GM21528 (cell line): Measurements from ENCODE around the gene CCDC66.
"Not testable (repeated sequence)": the region's sequence is repeated elsewhere in the genome, so short reads cannot be mapped to it uniquely, and the experiment has no call there.

Experiments
- ATAC-seq: cut with Tn5 transposase; IDR thresholded peaks from one replicate; pipeline ENCODE4 v1.9.1; 2021; ENCODE audit warnings: mild to moderate bottlenecking, moderate library complexity; ENCODE audit not compliant: unreplicated experiment, low FRiP score

Gene CCDC66

DNA sequence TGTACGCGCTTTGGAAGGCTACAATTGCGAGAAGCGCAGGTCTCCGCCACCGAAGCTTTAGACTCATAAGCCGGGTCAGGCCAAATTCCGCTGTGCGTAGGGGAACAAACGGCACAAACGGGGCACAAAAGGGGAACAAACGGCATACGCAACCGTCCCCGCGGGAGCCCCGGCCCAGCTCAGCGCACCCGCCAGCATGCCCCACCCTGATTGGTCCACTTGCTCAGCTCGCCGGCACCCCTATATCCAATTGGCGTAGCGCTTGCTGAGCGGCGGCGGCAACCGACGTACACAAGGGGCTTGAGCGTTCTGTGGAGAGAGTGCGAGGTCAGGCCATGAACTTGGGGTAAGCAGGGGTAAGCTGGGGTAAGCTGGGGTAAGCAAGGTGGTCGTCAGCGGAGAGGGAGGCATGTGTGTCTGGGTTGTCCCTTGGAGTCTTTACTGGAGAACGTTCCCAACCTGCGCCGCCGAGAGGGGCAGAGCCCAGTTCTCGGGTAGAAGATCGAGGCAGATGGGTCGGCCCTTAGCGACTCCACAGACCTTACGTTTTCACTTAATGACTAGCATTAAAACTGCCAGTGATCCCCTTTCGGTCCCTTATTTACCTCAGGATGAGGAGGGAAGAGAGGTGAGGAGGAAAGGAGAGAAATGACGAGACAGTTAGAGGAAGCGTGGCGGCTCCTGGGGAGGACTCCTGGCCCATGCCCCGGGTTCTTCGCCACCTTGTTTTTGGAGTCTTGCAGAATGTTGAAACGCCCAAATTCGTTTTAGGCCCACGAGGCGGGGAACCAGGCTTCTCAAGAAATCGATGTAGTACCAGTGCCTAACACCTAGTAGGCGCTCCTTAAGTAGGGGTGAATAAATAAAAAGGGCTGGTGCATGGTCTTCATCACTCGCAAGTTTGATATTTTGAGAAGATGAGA, at the start of gene CCDC66:
CCDC66 (plus strand) TSS at position 268 of the 923 bp plus-strand sequence; CDS start at position 336, 68 bp downstream.
- ATAC-seq, result peak; percentile 99

DNA sequence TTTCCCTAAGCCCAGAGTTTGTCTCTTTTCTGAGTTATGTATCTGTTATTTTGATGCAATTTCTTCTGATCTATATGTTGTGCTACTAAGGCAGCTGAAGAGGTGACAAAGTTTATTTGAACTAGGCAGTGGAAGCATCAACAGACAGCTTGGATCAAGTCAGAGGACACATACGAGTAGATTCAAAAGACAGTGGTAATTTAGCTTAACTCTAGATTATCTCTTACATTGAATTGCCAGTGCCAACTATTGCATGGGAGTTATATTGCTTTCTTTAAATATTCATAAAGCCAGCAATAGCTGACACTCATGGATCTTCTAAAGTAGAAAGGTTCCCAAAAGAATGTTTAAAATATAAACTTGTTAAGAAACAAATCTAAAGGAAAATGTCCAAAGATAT, 37.3 kb upstream of the CCDC66 start:
- ATAC-seq, result no peak

- no peak for ATAC-seq
These were observed 34.6 kb upstream of the CCDC66 start for GRCh38 chr3:56522374-56522773.

DNA sequence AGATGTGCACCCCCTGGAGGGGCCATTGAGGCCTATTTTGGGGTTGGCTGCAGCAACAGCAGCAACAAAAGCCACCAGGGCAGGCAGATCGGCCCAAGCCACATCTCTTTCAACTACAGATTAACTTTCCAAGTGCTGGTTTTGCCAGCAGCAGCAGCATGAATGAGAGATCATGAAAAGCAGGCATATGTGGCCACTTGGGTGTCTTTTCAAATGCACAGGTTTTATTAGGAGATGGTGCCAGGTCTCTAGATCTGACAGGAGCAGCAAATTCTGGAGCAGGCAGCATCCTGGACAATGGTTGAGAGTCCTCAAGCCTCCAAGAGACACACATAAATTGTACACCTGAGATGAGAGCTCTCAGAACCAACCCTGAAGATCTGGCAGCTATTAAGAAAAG, 31.7 kb upstream of the CCDC66 start:
- no peak for ATAC-seq

DNA sequence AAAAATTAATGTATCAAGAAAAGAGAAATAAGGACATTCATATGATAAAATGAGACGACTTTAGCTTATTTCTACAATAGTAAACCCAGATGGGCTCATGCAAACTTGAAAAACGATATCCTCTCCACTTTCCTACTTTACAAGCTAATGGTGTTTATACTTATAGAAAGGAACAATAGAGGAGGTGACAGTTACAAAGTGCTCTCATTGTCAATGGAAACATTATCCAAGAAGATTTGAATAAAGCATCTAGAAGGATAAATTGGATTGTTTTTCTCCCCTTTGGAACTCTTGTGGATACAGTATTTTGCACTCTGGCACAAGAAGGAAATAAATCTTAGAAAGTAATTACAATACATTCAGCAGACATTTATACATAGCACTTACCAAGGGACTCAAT, 20.2 kb upstream of the CCDC66 start:
- ATAC-seq, result no peak

DNA sequence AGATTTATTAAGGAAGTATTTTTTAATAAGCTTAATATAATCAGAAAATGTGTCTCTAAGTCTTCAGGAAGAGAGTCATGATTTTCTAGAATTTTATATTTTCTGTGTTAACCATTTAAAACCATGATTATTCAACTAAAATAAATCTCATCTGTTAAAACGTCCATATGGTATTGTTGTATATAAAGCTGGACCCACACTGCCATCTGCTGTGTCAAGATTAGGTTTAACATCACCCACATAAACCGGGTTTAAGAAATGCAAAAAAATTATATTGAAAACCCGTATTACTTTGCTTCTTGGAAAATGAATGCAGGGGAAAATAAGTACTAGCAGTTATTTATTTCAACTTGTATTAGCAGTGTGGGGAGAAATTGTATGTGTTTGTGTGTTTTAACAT, 9.5 kb upstream of the CCDC66 start:
- ATAC-seq, result no peak

- ATAC-seq, result peak; percentile 11
These were observed 826 bp downstream of the CCDC66 start for GRCh38 chr3:56557831-56558170.

- no peak for ATAC-seq
These were observed 16.5 kb downstream of the CCDC66 start for GRCh38 chr3:56573501-56573900.

- not testable (repeated sequence) for ATAC-seq
These were observed 25.0 kb downstream of the CCDC66 start for GRCh38 chr3:56581941-56582340.

DNA sequence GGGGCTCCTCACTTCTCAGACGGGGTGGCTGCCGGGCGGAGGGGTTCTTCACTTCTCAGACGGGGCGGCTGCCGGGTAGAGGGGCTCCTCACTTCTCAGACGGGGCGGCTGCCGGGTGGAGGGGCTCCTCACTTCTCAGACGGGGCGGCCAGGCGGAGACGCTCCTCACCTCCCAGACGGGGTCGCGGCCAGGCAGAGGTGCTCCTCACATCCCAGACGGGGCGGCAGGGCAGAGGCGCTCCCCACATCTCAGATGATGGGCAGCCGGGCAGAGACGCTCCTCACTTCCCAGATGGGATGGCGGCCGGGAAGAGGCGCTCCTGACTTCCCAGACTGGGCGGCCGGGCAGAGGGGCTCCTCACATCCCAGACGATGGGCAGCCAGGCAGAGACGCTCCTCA, 27.3 kb downstream of the CCDC66 start:
- not testable (repeated sequence) for ATAC-seq

- no peak for ATAC-seq
These were observed 33.8 kb downstream of the CCDC66 start for GRCh38 chr3:56590814-56591213.

DNA sequence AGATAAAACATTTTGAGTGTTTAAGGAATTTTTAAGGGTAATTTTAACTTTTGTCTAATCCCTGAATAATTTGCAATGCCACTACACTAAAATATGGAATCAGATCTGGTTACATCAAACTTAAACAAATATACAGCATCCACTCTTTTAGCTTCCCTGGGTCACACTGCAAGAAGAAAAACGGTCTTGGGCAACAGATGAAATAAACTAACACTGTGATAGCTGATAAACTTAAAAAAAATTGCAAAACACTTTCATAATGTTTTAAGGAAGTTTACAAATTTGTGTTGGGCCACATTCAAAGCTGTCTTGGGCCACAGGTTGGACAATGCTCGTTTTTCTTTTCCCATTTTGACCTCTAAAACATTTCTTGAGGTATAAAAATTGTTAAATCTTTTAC, 34.3 kb downstream of the CCDC66 start:
- no peak for ATAC-seq

- no peak for ATAC-seq
These were observed 36.6 kb downstream of the CCDC66 start for GRCh38 chr3:56593455-56594158.

GRCh38 chr3:56595975-56596840, 39.2 kb downstream of the CCDC66 start:
- ATAC-seq, result no peak

DNA sequence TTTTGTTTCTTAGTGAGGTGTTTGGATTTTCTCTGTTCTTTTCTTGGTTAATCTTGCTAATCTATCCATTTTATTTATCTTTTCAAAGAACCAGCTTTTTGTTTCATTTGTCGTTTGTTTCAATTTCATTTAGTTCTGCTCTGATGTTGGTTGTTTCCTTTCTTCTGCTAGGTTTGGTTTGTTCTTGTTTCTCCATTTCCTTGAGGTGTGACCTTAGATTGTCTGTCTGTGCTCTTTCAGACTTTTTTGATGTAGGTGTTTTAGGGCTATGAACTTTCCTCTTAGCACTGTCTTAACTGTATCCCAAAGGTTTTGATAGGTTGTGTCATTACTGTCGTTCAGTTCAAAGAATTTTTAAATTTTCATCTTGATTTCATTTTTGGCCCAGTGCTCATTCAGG, 51.5 kb downstream of the CCDC66 start:
- not testable (repeated sequence) for ATAC-seq

- no peak for ATAC-seq
These were observed 53.8 kb downstream of the CCDC66 start for GRCh38 chr3:56610669-56611335.

DNA sequence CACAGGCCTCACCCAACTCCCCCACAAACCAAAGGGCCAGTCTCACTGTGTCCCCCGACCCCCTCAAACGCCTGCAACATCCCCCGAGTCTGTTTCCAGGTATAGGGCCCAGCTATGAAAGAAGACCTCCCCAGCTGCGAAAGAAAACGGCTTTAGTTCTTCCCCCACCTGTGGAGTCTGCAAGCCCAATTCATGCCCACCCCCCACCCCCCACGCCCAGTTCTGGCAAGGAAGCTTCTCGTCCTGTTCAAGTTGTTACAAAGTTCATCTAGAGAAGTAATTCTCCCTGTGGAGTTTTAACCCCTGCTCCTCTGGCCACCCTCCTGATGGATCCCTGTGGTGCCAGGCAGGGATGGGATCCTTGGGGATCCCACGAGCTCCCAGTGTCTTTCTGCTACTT, 54.4 kb downstream of the CCDC66 start:
- ATAC-seq, result no peak

- ATAC-seq, result no peak
These were observed 55.2 kb downstream of the CCDC66 start for GRCh38 chr3:56612146-56612545.

DNA sequence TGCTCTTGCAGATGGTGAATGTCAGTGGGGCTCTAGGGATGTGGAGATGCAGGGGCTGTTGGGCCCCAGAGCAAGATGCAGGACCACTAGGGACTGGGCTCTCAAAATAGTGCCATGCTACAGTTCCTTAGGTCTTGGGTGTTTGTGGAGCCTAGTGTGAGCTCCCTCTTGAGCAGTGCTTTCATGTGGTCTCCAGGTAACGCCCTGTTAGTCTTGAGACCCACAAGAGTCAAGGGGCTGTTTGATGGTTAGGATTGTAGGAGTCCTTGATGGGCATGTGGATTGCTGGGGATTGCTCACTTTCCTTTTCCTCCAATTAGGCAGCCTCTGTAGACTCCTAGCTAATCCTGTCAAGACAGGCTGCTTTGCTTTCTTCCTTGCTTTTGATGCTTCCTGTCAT, 56.0 kb downstream of the CCDC66 start:
- ATAC-seq, result no peak

DNA sequence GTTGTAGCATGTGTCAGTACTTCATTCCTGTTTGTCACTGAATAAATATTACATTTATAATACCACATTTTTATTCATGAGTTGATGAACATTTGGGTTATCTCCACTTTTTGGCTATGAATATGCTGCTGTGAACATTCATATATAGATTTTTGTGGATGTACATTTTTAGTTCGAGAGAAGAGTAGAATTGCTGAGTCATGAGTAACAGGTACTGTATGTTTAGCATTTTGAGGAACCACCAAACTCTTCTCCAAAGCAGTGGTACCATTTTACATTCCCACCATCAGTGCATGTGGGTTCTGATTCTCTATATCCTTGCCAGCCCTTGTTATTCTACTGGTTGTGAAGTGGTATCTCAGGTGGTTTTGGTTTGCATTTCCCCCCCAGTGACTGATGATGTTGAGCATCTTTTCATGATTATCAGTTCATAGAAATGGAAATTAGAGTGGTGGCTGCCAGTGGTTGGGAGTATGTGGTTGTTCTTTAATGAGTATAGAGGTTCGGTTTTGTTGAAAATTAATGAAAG, 59.6 kb downstream of the CCDC66 start:
- no peak for ATAC-seq
